Sciatic nerve (tissue), 2 donors: ENCODE results near the gene SGSH. TPM values are rescaled to one million over a fixed set of nuclear protein-coding genes. Genes with fewer than 3 reads are reported as not detected.
A peak's percentile ranks its signal among the peaks of the same experiment; 100 is the strongest.

Source experiments
- ATAC-seq: fragments of 200-7000 bp; cut with Tn5 transposase; one replicate; pipeline ENCODE4 v1.9.1; 2020; ENCODE audit warnings: mild to moderate bottlenecking, moderate library complexity
- DNase-seq: peaks from one replicate; pipeline ENCODE4 v3.0.0-alpha.2; 2020; ENCODE audit warnings: low spot score
- intact Hi-C: fragments of 100-400 bp; cut with DNase I; formaldehyde crosslinking; loops from one replicate; pipeline ENCODE4 v1.14.2; 2022
- total RNA-seq: library from RNA; stranded (reverse); fragmentation: NEBNext Ultra II Directional; extraction: Animal tissue kit (Norgen Biotek cat#: 25700); gene quantifications from one replicate; pipeline ENCODE4 v1.2.1, GENCODE V29; 2021
- donor health status: DM: no; HTN: no; CAD: no.
- donor health status: DM: no; HTN: no; CAD: no.

The SGSH gene
- total RNA-seq, 1 donor from 2014 or later, result 46.8 TPM

GRCh38 chr17:80232438-80232837 is 12.3 kb upstream of the SGSH start:
- intact Hi-C loops, result no loop called here
- DNase-seq (no peak), ATAC-seq (no peak)

GRCh38 chr17:80229011-80229410 is 8.9 kb upstream of the SGSH start:
- DNase-seq (no peak), ATAC-seq (no peak)
- intact Hi-C loops, result no loop called here

GRCh38 chr17:80228477-80228876 is 8.3 kb upstream of the SGSH start:
- intact Hi-C loops, result no loop called here
- ATAC-seq (no peak), DNase-seq (no peak)

GRCh38 chr17:80227666-80228065 is 7.5 kb upstream of the SGSH start:
- DNase-seq (no peak), ATAC-seq (no peak)
- intact Hi-C loops, result no loop called here

- intact Hi-C loops, result no loop called here
- ATAC-seq (no peak), DNase-seq (no peak)
These were observed 7.0 kb upstream of the SGSH start for GRCh38 chr17:80227156-80227555.

GRCh38 chr17:80225230-80225629 is 5.1 kb upstream of the SGSH start:
- DNase-seq (no peak), ATAC-seq (no peak)
- intact Hi-C loops, result no loop called here

- ATAC-seq (no peak), DNase-seq (no peak)
- intact Hi-C loops, result no loop called here
These were observed 4.5 kb upstream of the SGSH start for GRCh38 chr17:80224683-80225082.

- no peak for ATAC-seq
- intact Hi-C loops, result no loop called here
These were observed 3.8 kb upstream of the SGSH start for GRCh38 chr17:80223838-80224497.

GRCh38 chr17:80223142-80223815 is 3.1 kb upstream of the SGSH start:
- intact Hi-C loops, result no loop called here
- no peak for ATAC-seq
- DNase-seq, result no peak

More at GRCh38 chr17:80223838-80224497, 3.8 kb upstream of the SGSH start:
- DNase-seq, result no peak

- DNase-seq (no peak), ATAC-seq (no peak)
- intact Hi-C loops, result no loop called here
These were observed 2.4 kb upstream of the SGSH start for GRCh38 chr17:80222376-80223141.

GRCh38 chr17:80221351-80222105 is 1.4 kb upstream of the SGSH start:
- ATAC-seq, result no peak
- DNase-seq, result no peak
- intact Hi-C loops, result no loop called here

- no peak for DNase-seq
- ATAC-seq, result peak; percentile 39
- intact Hi-C loops, result no loop called here
These were observed 643 bp upstream of the SGSH start for GRCh38 chr17:80220736-80221215.

GRCh38 chr17:80219763-80220053 is 425 bp downstream of the SGSH start:
- peak; percentile 29 for ATAC-seq
- no peak for DNase-seq
- intact Hi-C loops, result no loop called here

- peak; percentile 71 for ATAC-seq
- peak; percentile 87 for DNase-seq
- intact Hi-C loops, result no loop called here
These were observed 945 bp downstream of the SGSH start for GRCh38 chr17:80219013-80219762.

GRCh38 chr17:80218391-80218790 is 1.7 kb downstream of the SGSH start:
- intact Hi-C loops, result no loop called here
- ATAC-seq (no peak), DNase-seq (no peak)

- DNase-seq (no peak), ATAC-seq (no peak)
- intact Hi-C loops, result no loop called here
These were observed 2.3 kb downstream of the SGSH start for GRCh38 chr17:80217703-80218362.

- ATAC-seq (no peak), DNase-seq (no peak)
- intact Hi-C loops, result no loop called here
These were observed 3.4 kb downstream of the SGSH start for GRCh38 chr17:80216473-80217456.
